ENCODE measurements around the gene PCSK6. TPM values are rescaled to one million over a fixed set of nuclear protein-coding genes. Genes with fewer than 3 reads are reported as not detected.

The PCSK6 gene
- total RNA-seq, 1 experiment from 2014 or later = 22.4 TPM

DNA sequence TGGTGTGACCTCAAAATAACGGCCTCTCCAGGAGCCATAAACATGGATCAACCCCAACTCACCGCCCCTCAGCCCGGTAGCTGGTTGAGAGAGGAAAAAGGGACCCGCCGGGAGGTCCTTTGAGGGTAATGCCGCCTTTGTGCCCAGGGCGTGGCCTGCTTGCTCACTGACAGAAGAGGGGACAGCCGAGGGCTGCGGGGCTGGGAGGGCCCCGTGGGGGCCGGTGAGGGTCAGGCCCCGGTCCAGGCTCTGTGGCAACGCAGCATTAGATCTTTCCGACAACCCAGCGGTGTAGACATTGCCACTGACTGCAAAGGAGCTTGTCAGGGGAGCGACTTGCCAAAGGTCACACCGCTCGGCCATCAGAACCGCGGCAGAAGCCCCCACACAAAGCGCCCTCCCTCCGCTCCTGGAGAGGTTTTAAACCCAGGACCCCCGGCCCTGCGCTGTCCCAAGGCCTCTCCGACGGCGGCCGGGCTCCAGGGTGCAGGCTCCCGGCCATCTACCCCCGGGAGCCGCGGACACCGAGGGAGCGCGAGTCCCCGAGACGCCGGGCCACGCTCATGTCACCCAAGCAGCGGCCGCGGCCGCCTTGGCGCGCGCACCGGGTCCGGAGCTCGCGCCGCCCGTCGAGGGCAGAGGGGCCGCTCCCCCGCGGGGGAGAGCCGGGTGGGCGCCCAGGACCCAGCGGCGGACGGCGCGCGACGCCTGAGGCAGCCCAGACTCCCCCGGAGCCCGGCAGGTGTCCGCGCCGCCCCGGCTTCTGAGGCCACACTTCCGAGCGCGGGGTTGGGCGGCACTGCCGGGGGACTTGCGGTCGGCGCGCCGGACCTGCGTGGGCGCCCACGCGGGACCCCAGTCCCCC is 975 bp downstream of the PCSK6 start:
- no peak for DNase-seq (ENCODE audit: extremely low read depth, low read depth)

DNA sequence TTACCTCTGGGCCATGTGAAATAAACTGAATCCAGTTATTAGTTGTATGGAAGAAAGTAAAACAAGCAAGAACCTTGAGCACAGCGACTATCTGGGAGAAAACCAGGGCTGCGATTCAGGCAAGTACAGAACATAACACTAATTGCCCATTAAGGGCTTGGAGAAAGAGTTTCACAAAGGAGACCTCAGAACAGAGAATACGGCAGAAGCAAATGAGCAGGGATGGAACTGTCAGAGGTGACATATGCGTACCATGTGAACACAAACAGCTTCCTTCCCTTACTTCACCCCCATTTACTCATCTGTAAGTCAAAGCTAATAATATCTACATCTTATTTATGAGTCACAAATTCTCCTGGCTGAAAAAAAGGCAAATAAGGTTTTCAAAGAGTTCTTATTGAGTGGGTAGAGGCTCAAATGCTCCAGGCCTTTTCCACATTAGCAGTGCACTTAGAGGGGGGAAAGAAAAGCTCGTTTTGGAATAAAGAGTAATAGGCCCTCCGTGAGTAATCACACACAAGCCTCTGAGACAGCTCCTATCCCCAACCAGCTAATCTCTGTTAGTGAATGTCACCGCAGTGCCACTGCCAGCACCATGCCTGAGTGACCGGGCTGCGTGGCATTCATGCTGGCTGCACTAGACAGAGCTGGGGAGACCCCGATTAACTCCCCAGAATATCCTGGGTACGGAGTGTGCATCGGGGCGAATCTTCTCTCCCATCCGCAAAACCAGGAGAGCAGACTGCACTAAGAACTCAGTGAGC is 2.6 kb downstream of the PCSK6 start:
- DNase-seq (ENCODE audit: extremely low read depth, low read depth) = no peak

DNA sequence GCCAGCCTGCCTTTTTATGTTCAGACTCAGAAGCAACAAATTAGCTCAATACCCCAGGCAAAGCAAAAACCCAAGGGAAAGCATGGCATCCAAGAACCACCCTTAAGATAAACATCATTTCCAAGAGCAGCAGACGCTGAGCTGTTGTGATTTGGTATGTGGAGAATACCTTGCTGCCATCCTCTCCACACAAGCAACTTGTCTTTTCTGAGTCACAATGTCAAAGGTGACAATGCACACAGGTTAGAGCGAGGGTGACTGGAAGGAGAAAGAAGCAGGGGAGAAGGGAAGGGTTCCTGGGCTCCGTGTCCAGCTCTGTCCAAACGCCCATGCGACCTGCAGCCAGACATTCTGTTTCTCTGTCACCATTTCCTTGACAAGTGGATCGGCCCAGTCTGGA is 6.0 kb downstream of the PCSK6 start:
- no peak for DNase-seq (ENCODE audit: extremely low read depth, low read depth)

DNA sequence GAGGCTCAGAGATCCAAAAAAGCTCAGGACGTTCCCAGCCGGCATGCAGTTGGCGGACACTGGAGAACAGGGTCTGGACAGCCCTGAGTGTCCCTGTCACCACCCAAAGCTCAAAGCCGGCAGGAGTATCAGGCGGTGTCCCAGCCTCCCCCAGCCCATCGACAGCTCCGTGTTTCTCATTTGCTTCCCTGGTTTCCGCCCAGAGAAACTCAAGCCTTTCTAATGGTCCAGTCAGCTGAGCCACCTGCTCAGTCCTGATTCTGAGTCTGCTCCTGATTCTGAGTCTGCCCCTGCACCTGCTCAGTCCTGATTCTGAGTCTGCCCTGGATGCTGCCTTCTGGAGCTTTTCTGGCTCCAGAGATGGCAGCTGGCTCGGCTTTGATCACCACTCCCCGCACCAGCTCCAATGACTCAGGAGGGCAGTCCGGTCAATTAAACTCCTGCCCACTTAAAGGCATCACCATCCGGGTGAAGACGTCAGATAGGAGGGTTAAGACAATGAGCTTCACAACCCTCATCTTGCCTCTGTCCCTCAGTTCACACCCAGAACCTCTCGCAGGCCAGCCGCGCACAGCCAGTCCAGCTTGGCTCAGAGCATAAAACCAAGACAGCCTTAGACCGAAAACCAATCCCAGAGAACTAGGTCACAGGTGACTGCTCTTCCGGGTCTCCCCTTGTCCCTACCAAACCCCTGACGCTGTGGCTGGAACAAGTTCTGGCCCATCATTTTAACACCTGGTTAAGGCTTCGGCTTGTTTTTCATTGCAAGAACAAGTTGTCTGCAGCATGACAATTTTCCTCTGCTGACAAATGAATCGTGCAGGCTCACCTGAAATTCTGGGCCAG is 6.8 kb downstream of the PCSK6 start:
- no peak for DNase-seq (ENCODE audit: extremely low read depth, low read depth)

DNA sequence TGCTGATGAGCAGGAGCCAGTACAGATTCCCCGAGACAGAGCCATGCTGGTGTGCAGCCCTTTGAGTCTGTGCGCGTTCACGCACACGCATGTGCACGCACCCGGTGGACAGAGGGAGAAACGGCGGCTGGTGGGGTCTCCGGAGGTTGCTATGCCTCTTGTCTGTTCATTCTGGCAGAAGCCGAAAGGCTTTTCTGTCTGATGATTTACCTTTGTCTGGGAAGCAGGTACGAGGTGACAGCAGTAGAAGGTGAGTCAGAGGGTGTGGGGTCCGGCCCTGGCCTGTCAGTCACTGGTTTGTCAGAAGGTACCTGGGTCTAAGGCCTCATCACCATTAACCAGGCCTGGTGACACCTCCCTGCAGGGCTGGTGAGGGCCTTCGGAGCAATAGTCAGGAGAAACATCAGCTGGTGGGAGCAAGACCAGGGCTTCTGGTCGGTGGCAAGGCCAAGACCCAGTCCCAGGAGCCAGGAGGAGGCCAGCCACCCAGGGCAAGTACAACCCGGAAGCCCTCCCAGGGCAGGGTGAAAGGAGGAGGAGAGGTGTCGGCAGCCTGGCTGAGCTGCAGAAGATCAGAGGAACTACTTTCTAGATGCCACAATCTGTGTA is 7.5 kb downstream of the PCSK6 start:
- DNase-seq (ENCODE audit: extremely low read depth, low read depth) = no peak

DNA sequence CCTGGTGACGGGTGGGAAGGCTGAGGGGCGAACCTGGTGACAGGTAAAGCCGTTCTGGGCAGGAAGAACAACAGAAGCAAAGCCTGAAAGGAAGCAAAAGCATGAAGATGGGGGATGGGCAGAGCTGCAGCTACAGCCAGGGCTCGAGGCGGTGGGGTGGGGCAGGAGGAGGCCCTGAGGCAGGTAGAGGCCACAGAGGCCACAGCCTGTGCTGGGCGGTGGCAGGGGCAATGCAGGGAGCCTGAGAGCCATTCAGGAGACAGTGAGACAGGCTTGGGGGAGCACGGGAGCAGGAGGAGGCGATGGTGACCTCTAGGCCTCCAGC is 8.2 kb downstream of the PCSK6 start:
- DNase-seq (ENCODE audit: extremely low read depth, low read depth) = no peak

DNA sequence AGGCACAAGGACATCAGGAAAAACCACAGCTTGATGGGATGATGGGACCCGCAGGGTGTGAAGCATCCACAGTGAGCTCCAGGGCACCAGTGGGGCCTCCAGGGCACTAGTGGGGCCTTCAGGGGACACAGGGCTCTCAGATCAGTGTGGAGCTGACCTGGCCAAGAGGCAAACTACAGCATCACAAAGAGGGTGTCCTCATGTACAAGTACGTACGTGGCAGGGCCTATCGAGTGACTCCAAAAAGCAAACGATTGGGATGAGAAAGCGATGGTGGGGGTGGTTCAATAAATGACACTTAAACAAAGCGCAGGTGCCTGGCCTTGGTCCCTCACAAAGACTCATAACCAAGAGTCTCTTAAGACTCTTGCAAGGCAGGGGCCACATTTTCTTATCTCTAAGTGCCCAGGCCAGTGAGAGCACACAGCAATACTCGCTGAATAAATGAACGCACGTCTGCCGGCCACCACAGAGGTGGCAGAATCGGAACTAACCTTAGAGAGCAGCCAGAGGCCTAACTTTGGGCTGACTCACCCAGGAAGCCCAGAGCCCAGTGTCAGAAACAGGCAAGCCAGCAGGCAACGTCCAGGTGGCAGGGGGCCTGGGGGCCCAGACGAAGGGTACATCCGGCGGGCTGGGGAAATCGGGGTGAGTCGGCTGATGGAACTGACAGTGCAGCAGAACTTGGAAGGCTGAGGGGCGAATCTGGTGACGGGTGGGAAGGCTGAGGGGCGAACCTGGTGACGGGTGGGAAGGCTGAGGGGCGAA is 8.7 kb downstream of the PCSK6 start:
- DNase-seq (ENCODE audit: extremely low read depth, low read depth) = no peak

DNA sequence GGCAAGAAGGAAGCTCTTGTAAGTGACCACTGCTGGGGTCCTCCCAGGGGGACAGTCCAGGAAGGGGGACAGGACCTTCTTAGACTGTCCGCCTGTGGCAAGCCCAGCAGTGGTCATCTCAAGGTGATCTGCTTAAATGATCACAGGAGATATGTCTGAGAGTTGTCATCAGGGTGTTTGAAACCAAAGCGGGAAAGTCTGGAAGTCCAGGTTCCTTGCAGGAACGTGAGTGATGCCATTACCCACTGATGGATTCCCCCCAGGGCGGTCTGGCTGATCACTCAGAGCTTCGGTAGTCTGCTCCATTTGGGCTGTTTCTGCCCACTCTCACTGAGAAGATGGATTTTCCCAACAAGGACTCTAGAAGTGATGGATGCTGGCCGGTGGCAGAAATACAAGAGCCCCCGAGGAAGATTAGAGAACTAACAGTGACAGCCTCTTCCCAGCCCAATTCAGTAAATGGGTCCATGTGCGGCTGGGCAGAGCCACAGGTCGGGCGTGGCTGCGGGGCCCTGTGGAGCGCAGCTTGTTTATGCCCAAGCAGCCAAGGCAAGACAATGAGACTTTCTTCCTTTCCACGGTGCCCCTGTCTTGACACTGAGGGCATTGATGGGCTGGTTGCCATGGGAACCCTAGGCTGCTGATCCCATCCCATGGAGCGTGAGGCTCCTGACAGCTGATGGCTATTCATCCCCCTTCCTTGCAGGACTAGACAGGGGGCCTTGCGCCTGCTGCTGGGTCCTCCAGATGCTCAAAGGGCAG is 9.5 kb downstream of the PCSK6 start:
- DNase-seq (ENCODE audit: extremely low read depth, low read depth) = no peak

DNA sequence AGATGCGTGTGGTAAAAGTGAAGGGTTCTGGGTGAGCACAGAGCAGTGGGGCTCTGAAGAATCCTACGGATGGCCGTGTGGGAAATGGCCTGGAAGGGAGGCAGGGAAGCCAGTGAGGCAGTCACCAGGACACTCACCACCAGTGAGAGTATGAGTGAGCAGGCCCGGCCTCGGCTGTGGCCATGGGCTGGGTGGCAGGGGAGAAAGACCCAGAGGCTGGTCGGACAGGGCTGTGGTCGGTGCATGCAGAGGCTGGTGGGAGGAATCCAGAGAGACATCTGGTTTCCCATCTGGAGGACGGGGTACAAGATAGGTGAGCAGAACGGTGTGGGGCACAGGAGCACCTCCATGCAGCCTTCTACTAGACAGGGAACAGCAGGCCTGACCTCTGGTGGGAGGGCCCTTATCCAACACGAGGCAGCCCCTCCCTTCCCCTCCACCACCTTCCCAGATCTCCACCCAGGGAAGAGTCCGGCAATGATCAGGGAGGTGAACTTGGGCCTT is 10.1 kb downstream of the PCSK6 start:
- DNase-seq (ENCODE audit: extremely low read depth, low read depth) = no peak

DNA sequence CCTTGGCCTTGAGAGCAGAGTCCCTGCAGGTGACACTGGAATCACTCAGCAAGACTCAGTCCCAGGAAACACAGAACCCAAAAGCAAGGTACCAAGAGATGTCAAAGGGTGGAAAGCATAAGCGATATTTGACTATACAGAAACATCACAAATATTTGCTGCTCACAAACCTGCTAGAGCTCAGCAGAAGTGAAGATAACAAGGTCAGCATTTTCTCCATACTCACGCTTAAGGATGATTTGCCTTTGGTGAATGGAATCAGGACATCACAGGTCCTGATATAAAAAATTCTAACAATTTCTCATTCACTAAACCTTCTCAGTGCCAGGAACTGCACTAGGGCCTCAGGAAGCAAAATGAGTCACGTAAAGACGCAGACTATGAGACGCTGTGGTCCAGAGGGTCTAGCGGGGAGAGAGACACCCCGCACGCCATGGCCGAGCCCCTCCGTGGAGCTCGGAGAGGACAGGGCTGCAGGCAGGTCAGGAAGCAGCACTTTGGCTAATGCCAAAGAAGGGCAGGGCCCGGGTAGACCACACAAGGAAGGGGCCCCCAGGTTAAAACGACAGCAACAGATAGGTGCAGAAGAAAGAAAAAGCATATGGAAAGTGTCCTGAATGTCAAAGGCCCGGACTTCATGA is 10.7 kb downstream of the PCSK6 start:
- no peak for DNase-seq (ENCODE audit: extremely low read depth, low read depth)

DNA sequence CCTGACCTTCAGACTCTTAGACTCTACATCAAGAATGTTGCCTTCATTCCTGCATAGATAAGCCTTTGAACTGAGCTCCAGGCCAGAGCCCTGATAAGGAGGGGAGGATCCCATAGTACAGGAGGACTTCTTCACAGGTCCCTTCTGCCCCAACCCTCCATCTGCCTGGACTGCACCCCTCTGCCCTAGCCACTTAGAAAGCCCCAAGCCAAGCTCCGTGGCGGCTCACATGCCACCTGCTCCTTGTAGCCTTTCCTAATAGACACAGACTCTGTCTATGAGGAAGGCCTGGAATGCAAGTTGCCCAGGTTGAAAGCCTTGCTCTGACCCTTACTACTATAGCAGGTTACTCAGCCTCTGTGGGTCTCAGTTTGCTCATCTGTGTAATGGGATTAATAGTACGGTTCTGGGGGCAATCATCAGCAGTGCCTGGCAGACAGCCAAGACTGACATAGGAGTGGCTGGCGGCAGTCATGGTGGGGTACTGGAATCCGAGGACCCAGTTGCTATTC is 11.6 kb downstream of the PCSK6 start:
- no peak for DNase-seq (ENCODE audit: extremely low read depth, low read depth)

DNA sequence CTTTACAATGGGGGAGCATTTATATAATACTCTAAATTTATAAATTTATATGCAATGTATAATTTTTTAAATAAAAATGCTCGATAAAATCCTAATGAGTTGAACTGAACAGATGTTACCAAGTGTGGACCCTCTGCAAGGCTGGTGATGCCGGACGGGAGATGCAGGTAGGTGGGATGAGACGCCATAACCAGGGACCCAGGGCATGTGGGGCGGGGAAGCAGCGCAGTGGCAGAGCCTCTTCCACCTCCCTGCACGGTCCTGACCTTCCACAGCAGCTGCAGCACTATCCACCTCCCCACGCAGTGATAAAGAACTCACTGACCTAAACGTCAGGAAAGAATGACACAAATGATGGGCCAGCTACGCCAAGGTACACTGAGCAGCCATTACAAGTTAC is 12.8 kb downstream of the PCSK6 start:
- DNase-seq (ENCODE audit: extremely low read depth, low read depth) = no peak

DNA sequence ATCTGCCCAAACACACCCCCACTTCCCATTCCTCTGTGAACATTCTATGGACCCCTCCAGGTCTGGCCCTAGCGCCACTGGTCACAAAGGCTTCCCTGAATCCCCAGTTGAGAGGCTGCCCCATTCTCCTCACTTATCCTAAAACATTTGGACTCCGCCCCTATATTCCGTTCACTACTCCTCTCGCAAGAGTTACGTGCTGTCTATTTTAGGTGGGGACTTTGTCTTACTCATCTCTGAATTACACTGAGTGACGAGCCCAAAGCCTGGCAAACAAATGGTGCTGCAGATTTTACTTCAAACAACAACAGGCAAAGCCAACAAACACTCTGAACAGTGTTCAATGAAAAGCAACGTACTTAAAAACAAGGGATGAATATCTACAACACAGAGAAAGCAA is 14.5 kb downstream of the PCSK6 start:
- DNase-seq (ENCODE audit: extremely low read depth, low read depth) = no peak

DNA sequence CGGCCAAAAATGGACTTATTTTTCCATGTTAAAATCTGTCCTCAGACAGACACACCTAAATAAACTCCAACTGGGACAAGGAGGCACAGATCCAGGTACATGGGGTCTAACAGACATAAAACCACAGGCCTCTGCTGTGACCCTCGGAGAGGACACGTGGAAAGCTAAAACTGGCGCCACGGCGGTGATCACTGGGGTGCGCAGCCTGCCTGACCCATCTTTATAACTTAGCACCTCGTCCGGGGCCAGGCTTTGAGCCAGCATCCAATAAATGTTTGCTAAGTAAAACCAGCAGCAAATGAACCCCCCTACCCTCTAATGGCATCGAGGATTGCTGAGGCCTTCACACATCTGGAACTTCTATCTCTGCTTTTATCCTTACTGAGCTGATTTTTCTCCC is 15.3 kb downstream of the PCSK6 start:
- no peak for DNase-seq (ENCODE audit: extremely low read depth, low read depth)

DNA sequence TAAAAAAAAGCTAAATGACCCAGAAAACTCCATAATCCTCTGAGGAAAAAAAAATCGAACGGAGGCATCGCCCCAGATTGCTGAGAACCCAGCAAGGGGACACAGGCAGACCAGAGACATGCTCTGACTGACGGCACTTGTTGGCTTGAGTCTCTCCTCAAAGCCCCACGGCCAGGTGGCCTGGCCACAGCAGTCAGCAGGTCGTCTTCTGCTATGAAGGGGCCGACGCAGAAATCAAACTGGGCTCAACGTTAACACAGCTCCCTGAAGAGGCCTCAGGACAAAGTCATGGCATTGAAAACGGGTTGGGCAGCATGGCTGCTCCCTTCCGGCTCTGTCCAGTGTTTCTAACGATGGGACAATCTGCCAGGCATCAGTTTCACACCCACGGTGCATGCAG is 17.5 kb downstream of the PCSK6 start:
- no peak for DNase-seq (ENCODE audit: extremely low read depth, low read depth)

DNA sequence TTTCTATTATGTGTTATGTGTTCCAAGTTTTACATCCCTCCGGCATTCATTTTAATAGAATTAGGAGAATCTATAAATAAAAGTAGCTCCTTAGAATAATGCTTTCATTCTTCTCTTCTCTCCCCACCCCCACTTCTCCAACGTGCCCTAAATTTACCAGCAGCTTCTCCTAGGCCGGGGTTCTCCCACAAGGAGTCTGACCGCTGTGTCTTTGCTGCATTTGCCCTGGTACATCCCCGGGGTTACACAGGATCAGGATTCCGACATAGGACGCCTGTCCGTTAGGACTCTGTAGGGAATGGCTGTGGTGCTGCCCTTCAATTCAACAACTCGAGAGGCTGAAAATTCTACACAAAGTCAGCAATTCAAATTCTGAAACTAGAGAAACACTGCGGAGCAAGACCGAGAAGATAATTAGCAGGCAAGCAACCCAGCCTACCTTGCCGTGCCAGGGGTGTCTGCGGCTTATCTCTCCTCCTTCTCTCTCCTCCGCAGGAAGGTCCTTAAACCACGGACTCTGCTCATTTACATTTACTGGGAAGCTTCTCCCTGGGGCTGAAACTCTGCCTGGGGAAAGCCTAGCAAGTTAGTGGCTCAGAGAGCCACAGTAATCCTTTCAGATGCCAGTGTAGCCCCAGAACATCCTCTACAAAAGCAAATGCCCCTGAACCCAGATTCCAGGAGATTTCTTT is 18.8 kb downstream of the PCSK6 start:
- DNase-seq (ENCODE audit: extremely low read depth, low read depth) = no peak

DNA sequence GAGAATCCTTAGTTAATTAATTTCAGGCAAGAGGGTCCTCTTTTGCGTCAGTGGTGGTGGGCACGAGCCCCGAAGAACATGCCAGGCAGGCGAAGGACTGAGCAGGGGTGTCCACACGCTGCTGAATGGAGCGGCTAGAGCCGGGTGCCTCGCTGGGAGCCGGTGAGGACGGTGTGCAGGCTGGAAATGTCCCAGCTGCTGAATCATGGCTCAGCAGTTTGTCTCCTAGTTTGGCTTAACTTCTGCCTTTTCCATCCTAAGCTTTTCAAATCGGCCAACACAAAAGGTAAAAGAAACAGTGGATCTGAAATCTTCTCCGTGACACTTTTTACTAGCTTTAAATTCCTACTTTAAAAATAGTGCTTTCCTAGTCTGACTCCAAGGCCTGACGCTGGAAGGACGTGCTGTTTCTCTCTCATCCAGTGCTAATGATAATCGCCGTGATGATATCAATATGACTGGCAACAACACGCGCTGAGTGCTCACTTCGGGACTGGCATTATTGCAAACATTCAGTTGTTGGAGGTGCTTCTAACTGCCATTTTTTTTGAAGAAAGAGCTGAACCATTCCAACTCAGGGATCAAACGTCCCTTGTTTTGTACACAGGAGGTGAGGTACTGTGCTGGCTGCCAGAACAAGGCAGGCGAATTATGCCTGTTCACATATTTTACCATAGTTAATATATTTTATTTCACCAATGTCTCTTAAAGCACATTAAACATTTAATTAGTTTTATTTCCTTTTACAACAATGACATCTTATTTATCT is 19.8 kb downstream of the PCSK6 start:
- DNase-seq (ENCODE audit: extremely low read depth, low read depth) = no peak

Data from NCI-H460 (cell line).